Measurements from ENCODE around the gene NLRC5. TPM values are rescaled to one million over a fixed set of nuclear protein-coding genes. Genes with fewer than 3 reads are reported as not detected.

The NLRC5 gene
- total RNA-seq, 1 donor from 2014 or later, result 37.2 TPM

- no peak for DNase-seq (ENCODE audit: low spot score)
Measured at GRCh38 chr16:57126411-57126810, 137.1 kb downstream of the NLRC5 start.

- no peak for DNase-seq (ENCODE audit: low spot score)
Measured at GRCh38 chr16:57127037-57127763, 137.8 kb downstream of the NLRC5 start.

GRCh38 chr16:57127836-57128235 is 138.5 kb downstream of the NLRC5 start:
- no peak for DNase-seq (ENCODE audit: low spot score)

GRCh38 chr16:57128771-57129389 is 139.5 kb downstream of the NLRC5 start:
- no peak for DNase-seq (ENCODE audit: low spot score)

DNA sequence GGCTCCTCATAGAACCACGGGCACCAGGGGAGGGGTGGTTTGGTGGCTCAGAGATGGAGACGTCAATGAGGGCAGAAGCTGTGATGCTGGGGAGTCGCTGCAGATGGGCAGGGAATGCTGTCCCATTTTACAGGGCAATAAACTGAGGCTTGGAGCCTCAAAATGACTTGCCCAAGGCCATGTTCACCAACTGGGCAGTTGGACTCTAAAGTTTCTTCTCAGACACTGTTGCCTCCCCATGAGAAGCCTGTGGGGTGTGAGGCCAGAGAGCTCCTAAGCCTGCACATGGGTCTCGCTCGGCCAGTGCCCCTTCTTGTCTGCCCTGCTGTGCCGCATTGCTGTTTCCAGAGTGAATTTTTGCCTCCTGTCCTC is 141.6 kb downstream of the NLRC5 start:
- DNase-seq (ENCODE audit: low spot score), result no peak

- DNase-seq (ENCODE audit: low spot score), result no peak
Measured at GRCh38 chr16:57131351-57131970, 142.1 kb downstream of the NLRC5 start.

DNA sequence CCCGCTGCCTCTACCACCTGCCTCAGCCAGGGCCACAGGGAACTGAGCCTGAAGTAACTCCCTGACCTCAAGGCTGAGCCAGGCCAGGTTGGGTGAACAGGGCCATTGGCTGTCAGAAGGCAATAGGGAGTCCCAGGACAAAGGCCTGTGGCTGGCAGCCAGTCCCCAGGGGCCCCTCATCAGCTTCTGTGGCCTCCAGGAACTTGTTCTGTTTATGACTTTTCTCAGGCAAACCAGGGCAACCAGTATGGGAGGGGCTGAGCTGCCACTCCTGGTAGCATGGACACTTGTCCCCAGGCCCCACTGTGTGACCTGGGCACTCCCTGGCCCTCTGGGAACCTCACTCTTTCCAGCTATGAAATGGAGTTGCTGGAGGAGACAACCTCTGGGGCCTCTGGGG is 143.1 kb downstream of the NLRC5 start:
- no peak for DNase-seq (ENCODE audit: low spot score)

- DNase-seq (ENCODE audit: low spot score), result no peak
Measured at GRCh38 chr16:57133031-57133430, 143.7 kb downstream of the NLRC5 start.

Other genes with a start within 250 kb of the NLRC5 start
- gene SLC12A3, start 124.3 kb upstream of the NLRC5 start, total RNA-seq, result 0.20 TPM
- 144 TPM for gene HERPUD1, start 57.4 kb upstream of the NLRC5 start, total RNA-seq
- 0.26 TPM for gene CETP, start 27.6 kb upstream of the NLRC5 start, total RNA-seq
- gene CPNE2, start 103.0 kb downstream of the NLRC5 start, total RNA-seq, result 16.1 TPM
- 76.1 TPM for gene PSME3IP1, start 196.5 kb downstream of the NLRC5 start, total RNA-seq
- 49.6 TPM for gene RSPRY1, start 196.8 kb downstream of the NLRC5 start, total RNA-seq

Data from mucosa of gallbladder (tissue), 1 donor.